Stomach (tissue), 9 donors: ENCODE data around the gene HORMAD2. TPM values are rescaled to one million over a fixed set of nuclear protein-coding genes. Genes with fewer than 3 reads are reported as not detected.

Experiments
- DNase-seq, 2 donors: peaks; one replicate each; pipeline versions ENCODE4 v3.0.0 to v3.0.0-alpha.2; 2013 to 2019
- H3K27ac ChIP-seq, 5 donors: fragments of 200-600 bp in 4 of 5; sonication (generic) in 4 of 5; one replicate each; pipeline ENCODE4 v1.5.1; 2013 to 2019; ENCODE audit warnings: mild to moderate bottlenecking in 1 of 5, moderate library complexity in 1 of 5
- H3K27me3 ChIP-seq, 3 donors: fragments of 200-600 bp; sonication (generic); one replicate each; pipeline ENCODE4 v1.5.1; 2017 to 2019; ENCODE audit warnings: mixed run types in 1 of 3
- H3K36me3 ChIP-seq, 4 donors: fragments of 200-600 bp; sonication (generic); 1 replicate in 3 of 4; 2 replicates in 1 of 4; pipeline ENCODE4 v1.5.1; 2016 to 2019
- H3K4me1 ChIP-seq, 4 donors: fragments of 200-600 bp; sonication (generic); one replicate each; pipeline ENCODE4 v1.5.1; 2016 to 2019
- H3K4me3 ChIP-seq, 4 donors: fragments of 200-600 bp; sonication (generic) in 3 of 4; one replicate each; pipeline ENCODE4 v1.5.1; 2016 to 2019; ENCODE audit warnings: mild to moderate bottlenecking in 1 of 4
- H3K9me3 ChIP-seq, 4 donors: fragments of 200-600 bp; sonication (generic); one replicate each; pipeline ENCODE4 v1.5.1; 2016 to 2019
- CTCF ChIP-seq, 7 experiments: fragments of 450-650 bp in 4 of 7; fragments of 200-600 bp in 3 of 7; sonication (generic) in 3 of 7; IDR thresholded peaks; one replicate each; pipeline ENCODE4 v1.5.1; 2016 to 2019; ENCODE audit warnings: antibody characterized with exemption in 7 of 7, control low read depth in 2 of 7, mild to moderate bottlenecking in 1 of 7
- EP300 ChIP-seq: sonication (generic); formaldehyde crosslinking; IDR thresholded peaks from one replicate; pipeline ENCODE4 v1.6.1; 2017; ENCODE audit warnings: antibody characterized with exemption
- POLR2A ChIP-seq, 4 donors: fragments of 450-650 bp; IDR thresholded peaks; one replicate each; pipeline ENCODE4 v1.6.1; 2016; ENCODE audit warnings: antibody characterized with exemption in 4 of 4, control low read depth in 2 of 4, mild to moderate bottlenecking in 1 of 4, moderate library complexity in 1 of 4
- POLR2AphosphoS5 ChIP-seq, 3 donors: sonication (generic); formaldehyde crosslinking; IDR thresholded peaks; one replicate each; pipeline ENCODE4 v1.6.1; 2016; ENCODE audit warnings: antibody characterized with exemption in 3 of 3
- WGBS, 5 donors: extraction: QIAGEN DNeasy Blood & Tissue Kit in 3 of 5; methylation state at CpG; one replicate each; pipeline versions ENCODE4 v1.1.5 to v1.1.7; 2013 to 2018; 5-methylcytosine and 5-hydroxymethylcytosine counted together
- intact Hi-C: fragments of 100-400 bp; cut with DNase I; formaldehyde crosslinking; loops from one replicate; pipeline ENCODE4 v1.15.1; 2023; ENCODE audit warnings: low total_unique reads
- polyA plus RNA-seq, 3 donors: library from polyadenylated mRNA; stranded (reverse); fragments of 200-250 nt; gene quantifications; one replicate each; pipeline ENCODE4 v1.2.3, GENCODE V29; 2013
- total RNA-seq, 5 donors: library from RNA; depleted of rRNA; stranded (reverse); fragments of >200 nt; gene quantifications; one replicate each; pipeline versions ENCODE4 v1.1.0 to v1.2.3, GENCODE V29; 2014 to 2016
- donor health status: healthy with polysubstance abuse.
- donor health status: Bipolar disorder and iron deficiency.
- donor health status: healthy.

Gene HORMAD2
- total and polyA plus RNA-seq, 8 donors, result not detected

- DNase-seq, result no peak
- WGBS, 5 donors, result 58 to 76% (median 70%) methylated on average over 4 of the region's 4 CpGs
- Histone ChIP-seq H3K36me3 (no peaks in the 10 kb centered on the region), H3K4me1 (no peaks in the 10 kb centered on the region), H3K9me3 (no peaks in the 10 kb centered on the region), H3K27me3 (no peaks in the 10 kb centered on the region), H3K27ac (no peak overlapping the region), H3K4me3 (no peak overlapping the region)
- TF ChIP-seq CTCF (IDR thresholded peaks at IDR 0.05), result no peak
- no peak for TF ChIP-seq EP300
- TF ChIP-seq POLR2AphosphoS5 (IDR thresholded peaks at IDR 0.05), result no peak
- TF ChIP-seq POLR2A (IDR thresholded peaks at IDR 0.05), result no peak
- intact Hi-C loops, result no loop called here
Observed at GRCh38 chr22:30132290-30132996, 52.2 kb downstream of the HORMAD2 start.

GRCh38 chr22:30140414-30140813 lies 60.1 kb downstream of the HORMAD2 start:
- H3K4me3 ChIP-seq, result no peak overlapping the region
- no peak overlapping the region for H3K27ac ChIP-seq
- H3K27me3 ChIP-seq, result peaks cover 0 to 6% (median 0%) of the 10 kb centered on the region in 3 donors
- DNase-seq, result no peak
- intact Hi-C loops, result no loop called here
- no peaks in the 10 kb centered on the region for H3K4me1 ChIP-seq
- H3K36me3 ChIP-seq, result no peaks in the 10 kb centered on the region
- H3K9me3 ChIP-seq, result peaks cover 3 to 20% (median 16%) of the 10 kb centered on the region in 4 donors
- TF ChIP-seq POLR2AphosphoS5 (IDR thresholded peaks at IDR 0.05) (no peak), EP300 (no peak), POLR2A (IDR thresholded peaks at IDR 0.05) (no peak), CTCF (IDR thresholded peaks at IDR 0.05) (no peak)

GRCh38 chr22:30143265-30143664 lies 63.0 kb downstream of the HORMAD2 start:
- peaks cover 3 to 20% (median 16%) of the 10 kb centered on the region in 4 donors for H3K9me3 ChIP-seq
- H3K36me3 ChIP-seq, result no peaks in the 10 kb centered on the region
- H3K4me3 ChIP-seq, result no peak overlapping the region
- intact Hi-C loops, result no loop called here
- H3K27ac ChIP-seq, result no peak overlapping the region
- DNase-seq, result no peak
- 53 to 87% (median 80%) methylated on average over 2 of the region's 2 CpGs for WGBS, 5 donors
- TF ChIP-seq POLR2A (IDR thresholded peaks at IDR 0.05) (no peak), CTCF (IDR thresholded peaks at IDR 0.05) (no peak), EP300 (no peak), POLR2AphosphoS5 (IDR thresholded peaks at IDR 0.05) (no peak)
- H3K4me1 ChIP-seq, result no peaks in the 10 kb centered on the region
- peaks cover 0 to 6% (median 0%) of the 10 kb centered on the region in 3 donors for H3K27me3 ChIP-seq

- intact Hi-C loops, result no loop called here
- 73 to 82% (median 78%) methylated on average over 5 of the region's 5 CpGs for WGBS, 5 donors
Observed at GRCh38 chr22:30144391-30144790, 64.1 kb downstream of the HORMAD2 start.

More at GRCh38 chr22:30144391-30144790, 64.1 kb downstream of the HORMAD2 start:
- Histone ChIP-seq H3K27me3 (peaks cover 0 to 6% (median 0%) of the 10 kb centered on the region in 3 donors), H3K4me3 (no peak overlapping the region), H3K36me3 (no peaks in the 10 kb centered on the region), H3K9me3 (peaks cover 3 to 21% (median 17%) of the 10 kb centered on the region in 4 donors), H3K4me1 (no peaks in the 10 kb centered on the region), H3K27ac (no peak overlapping the region)
- TF ChIP-seq POLR2AphosphoS5 (IDR thresholded peaks at IDR 0.05) (no peak), EP300 (no peak), POLR2A (IDR thresholded peaks at IDR 0.05) (no peak), CTCF (IDR thresholded peaks at IDR 0.05) (no peak)
- DNase-seq, result no peak
